Ovary (tissue), 3 donors: ENCODE measurements around the gene RFESD.

Experiments
- CTCF ChIP-seq, 3 donors: fragments of 450-650 bp in 2 of 3; fragments of 200-600 bp in 1 of 3; IDR thresholded peaks; one replicate each; pipeline versions ENCODE4 v1.5.1 to v1.8.0; 2016 to 2022; ENCODE audit warnings: antibody characterized with exemption in 3 of 3, mild to moderate bottlenecking in 1 of 3
- POLR2A ChIP-seq: fragments of 450-650 bp; IDR thresholded peaks from one replicate; pipeline ENCODE4 v1.6.1; 2017; ENCODE audit warnings: antibody characterized with exemption, mild to moderate bottlenecking, moderate library complexity
- donor health status: DM: no; HTN: no; CAD: no.

- TF ChIP-seq CTCF (IDR thresholded peaks at IDR 0.05) (no peak), POLR2A (no peak)
Measured at GRCh38 chr5:95668728-95669127, 22.2 kb downstream of the RFESD start.
